Fibroblast of mammary gland (primary cell): ENCODE measurements around the gene LAMB4.

Experiments used
- DNase-seq: peaks from one replicate; pipeline ENCODE4 v3.0.0-alpha.2; 2010; ENCODE audit warnings: low read depth
- H3K4me3 ChIP-seq: 2 replicates; pipeline ENCODE4 v1.5.1; 2011; ENCODE audit warnings: low read depth, mild to moderate bottlenecking, low read length, moderate library complexity; ENCODE audit not compliant: control insufficient read depth
- TF ChIP-seq, protein P1 (sequence below): conservative IDR thresholded peaks from 2 replicates; pipeline ENCODE4 v1.5.1; 2011; ENCODE audit warnings: low read depth, low read length, inconsistent platforms; ENCODE audit not compliant: control insufficient read depth, insufficient read depth

LAMB4 gene

DNA sequence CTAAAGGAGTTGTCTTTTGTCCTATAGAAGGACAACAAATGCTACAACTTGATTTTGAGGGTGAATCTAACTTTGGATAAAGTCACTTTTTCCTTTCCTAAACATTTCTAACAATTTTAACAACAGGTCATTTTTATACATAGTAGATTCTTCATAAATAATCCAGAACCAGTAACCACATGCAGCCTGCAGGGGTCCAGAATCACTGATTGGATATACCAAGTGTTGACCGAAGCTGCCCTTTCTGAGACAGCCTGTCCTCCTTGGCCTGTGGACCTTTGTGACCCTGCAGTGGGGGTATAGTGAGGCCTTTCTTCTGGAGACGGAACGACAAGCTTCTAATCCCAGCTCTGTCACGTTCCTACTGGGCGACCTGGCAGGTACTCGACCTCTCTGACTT is 34.8 kb upstream of the LAMB4 start:
- no peak overlapping the region for H3K4me3 ChIP-seq
- TF ChIP-seq, protein P1, sequence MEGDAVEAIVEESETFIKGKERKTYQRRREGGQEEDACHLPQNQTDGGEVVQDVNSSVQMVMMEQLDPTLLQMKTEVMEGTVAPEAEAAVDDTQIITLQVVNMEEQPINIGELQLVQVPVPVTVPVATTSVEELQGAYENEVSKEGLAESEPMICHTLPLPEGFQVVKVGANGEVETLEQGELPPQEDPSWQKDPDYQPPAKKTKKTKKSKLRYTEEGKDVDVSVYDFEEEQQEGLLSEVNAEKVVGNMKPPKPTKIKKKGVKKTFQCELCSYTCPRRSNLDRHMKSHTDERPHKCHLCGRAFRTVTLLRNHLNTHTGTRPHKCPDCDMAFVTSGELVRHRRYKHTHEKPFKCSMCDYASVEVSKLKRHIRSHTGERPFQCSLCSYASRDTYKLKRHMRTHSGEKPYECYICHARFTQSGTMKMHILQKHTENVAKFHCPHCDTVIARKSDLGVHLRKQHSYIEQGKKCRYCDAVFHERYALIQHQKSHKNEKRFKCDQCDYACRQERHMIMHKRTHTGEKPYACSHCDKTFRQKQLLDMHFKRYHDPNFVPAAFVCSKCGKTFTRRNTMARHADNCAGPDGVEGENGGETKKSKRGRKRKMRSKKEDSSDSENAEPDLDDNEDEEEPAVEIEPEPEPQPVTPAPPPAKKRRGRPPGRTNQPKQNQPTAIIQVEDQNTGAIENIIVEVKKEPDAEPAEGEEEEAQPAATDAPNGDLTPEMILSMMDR: no peak
- no peak for DNase-seq

DNA sequence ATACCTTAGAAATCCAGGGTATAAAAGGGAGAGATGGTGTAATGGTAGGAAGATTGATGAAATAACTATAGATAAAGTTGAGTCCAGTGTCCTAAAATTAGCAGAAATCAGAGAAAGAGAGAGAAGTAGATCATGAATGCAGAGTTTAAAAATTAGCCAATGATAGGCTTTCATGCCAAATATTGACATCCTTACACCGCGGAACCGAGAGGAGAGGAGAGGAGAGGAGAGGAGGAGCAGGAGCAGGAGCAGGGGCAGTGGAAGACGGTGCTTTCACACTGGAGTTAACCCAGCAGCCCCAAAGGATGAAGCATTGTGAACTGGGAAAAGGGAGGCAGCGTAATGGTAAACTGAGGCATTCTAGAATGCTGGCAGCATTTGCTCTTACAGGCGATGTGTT is 34.2 kb upstream of the LAMB4 start:
- TF ChIP-seq, protein P1: no peak
- no peak for DNase-seq
- no peak overlapping the region for H3K4me3 ChIP-seq

DNA sequence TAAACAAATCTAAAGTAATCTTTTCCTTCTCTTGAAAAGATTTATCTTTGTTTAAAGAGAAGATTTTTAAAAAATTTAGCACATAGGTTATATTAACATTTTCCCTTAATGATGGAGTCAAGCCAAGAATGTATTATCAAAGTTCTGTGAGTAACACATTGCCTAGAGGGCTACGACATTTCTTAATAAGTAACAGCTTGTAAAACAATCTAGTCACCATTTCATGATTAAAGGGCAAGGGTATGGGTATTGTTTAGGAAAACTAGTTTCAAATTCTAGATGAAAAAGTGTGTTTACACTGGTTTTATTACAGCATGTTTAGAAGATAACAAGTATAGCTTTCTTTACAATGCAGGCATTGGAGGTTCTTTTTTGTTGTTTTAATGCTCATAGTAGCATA is 28.6 kb upstream of the LAMB4 start:
- peak; percentile 31 for DNase-seq
- TF ChIP-seq, protein P1: no peak
- H3K4me3 ChIP-seq: no peak overlapping the region

DNA sequence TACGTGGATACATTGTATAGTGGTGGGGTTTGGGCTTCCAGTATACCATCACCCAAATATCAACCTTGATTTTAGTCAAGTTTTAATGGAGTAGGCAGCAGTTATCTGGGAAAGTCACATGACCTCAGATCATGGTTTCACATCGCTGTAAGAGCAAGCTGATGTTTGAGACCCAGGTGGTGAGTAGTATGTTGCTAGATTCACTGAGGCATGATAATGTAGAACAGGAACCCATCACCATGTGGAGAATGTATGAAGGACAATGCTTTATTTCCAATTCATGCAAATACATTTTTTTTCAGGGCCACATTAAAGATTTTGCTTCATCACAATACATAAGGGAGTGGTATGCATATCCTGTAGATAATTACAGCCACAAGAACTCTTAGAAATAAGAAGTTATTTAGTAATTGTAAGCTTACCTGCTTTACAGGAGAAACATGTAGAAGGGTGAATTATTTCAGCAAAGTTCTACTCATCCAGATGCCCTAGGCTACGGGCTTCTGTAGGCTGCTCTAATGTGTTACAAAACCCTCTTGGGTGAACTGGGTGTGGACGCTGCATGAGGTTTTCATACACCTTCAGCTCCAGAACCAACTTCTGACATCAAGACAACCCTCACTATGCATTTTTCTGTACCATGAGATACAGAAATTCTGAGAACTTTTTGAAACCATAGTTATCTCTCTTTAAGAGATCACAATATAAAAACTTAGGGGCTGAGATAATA is 27.6 kb upstream of the LAMB4 start:
- TF ChIP-seq, protein P1: no peak
- DNase-seq: no peak

DNA sequence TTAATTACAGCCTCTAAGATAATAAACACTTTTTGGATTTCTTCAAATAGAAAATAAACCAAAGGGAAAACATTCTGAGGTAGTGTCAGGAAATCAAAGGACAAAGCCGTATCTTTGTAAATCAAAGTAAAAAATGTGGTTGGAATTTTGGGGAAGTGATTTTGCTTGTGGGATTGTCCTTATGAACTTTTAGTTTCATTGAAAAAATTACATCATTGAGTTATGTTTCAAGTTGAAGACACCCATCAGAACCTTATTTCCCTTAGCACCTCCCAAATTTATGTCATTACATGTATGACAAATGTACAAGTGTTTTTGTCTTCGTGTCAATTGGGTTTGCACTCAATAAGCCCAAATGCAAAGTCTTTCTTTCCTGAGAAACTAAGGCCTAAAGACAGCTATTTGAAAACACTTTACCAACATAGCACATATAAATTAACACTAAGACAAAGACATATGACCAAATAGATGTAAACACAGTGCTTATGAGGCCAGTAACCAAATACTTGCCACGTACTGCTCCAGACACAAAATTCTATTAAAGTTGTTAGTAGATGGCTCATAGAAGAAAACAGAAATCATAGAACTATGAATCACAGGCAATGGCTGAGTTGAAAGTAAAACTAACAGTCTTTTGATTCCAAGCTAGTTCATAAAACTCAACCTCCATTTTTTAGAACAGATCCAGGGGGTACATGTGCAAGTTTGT is 26.9 kb upstream of the LAMB4 start:
- DNase-seq: no peak
- no peak overlapping the region for H3K4me3 ChIP-seq
- TF ChIP-seq, protein P1: no peak

More for the DNA sequence above, 27.6 kb upstream of the LAMB4 start:
- H3K4me3 ChIP-seq: no peak overlapping the region

DNA sequence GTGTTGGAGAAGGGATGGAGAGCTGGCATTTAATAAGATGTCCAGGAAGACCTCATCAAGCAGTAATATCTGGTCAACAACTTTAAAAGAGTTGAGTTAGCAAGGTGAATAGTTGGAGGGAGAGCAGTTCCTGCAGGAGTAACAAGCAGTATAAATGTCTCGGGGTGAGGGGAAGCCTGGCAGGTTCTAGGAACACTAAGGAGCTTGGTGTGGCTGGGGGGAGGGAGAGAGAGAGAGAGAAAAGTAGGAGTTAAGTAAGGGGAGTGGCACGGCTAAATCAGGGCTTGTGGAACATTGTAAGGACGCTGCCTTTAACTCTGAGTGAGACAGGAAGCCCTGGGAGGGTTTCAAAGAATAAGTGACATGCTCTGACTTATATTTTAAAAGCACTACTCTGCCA is 22.0 kb upstream of the LAMB4 start:
- H3K4me3 ChIP-seq: no peak overlapping the region
- TF ChIP-seq, protein P1: no peak
- DNase-seq: no peak

DNA sequence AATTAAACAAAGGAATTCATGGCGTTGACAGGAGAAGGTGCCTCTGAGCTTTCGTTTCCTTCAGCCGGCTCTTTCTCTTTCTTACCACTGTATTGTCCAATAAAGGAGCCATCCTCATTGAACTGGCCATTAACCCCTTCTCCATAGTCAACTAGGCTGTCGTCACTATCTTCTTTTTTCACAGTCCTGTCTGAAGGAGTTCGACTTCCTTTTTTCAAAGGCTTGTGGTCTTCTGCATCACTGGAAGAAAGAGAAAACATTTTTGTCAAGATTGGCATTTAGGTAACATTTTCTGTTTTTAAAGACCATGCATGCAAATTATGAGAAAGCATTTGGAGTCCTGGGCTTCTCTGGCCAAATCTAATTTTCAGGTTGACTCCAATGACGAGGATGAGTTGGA is 19.7 kb upstream of the LAMB4 start:
- H3K4me3 ChIP-seq: no peak overlapping the region
- no peak for DNase-seq
- TF ChIP-seq, protein P1: no peak
